GM12872 (cell line): ENCODE data around the gene EME1.

Source experiments
- CTCF ChIP-seq: IDR thresholded peaks from 3 replicates; pipeline ENCODE4 v1.5.1; 2011; ENCODE audit warnings: low read depth, mild to moderate bottlenecking, low read length, moderate library complexity; ENCODE audit not compliant: insufficient read depth

The EME1 gene

GRCh38 chr17:50372758-50373556 is at the start of gene EME1, which contains the start of gene MRPL27:
Gene EME1, plus strand, starts transcription at chr17:50373229. Its CDS starts 1,980 bp downstream, at chr17:50375209.
Gene MRPL27, minus strand, starts transcription at chr17:50373184. Its CDS starts 14 bp downstream, at chr17:50373170.
- no peak for TF ChIP-seq CTCF

- TF ChIP-seq CTCF, result no peak
Measured at GRCh38 chr17:50325906-50326305, 47.1 kb upstream of the EME1 start.

GRCh38 chr17:50326831-50327364 is 46.1 kb upstream of the EME1 start:
- no peak for TF ChIP-seq CTCF

- TF ChIP-seq CTCF, result no peak
Measured at GRCh38 chr17:50328363-50329325, 44.4 kb upstream of the EME1 start.

- no peak for TF ChIP-seq CTCF
Measured at GRCh38 chr17:50329716-50330115, 43.3 kb upstream of the EME1 start.

- TF ChIP-seq CTCF, result no peak
Measured at GRCh38 chr17:50330151-50330775, 42.8 kb upstream of the EME1 start.
